Testis (tissue), 2 donors: ENCODE measurements around the gene CEMIP.

Source experiments
- POLR2A ChIP-seq: fragments of 450-650 bp; IDR thresholded peaks from one replicate; pipeline ENCODE4 v1.6.1; 2017; ENCODE audit warnings: antibody characterized with exemption, mild to moderate bottlenecking, moderate library complexity
- TF ChIP-seq, protein P1 (sequence below), 3 experiments: fragments of 450-650 bp in 2 of 3; fragments of 200-600 bp in 1 of 3; sonication (generic) in 1 of 3; IDR thresholded peaks; one replicate each; pipeline ENCODE4 v1.5.1; 2016 to 2019; ENCODE audit warnings: antibody characterized with exemption in 3 of 3, mild to moderate bottlenecking in 2 of 3, moderate library complexity in 1 of 3

DNA sequence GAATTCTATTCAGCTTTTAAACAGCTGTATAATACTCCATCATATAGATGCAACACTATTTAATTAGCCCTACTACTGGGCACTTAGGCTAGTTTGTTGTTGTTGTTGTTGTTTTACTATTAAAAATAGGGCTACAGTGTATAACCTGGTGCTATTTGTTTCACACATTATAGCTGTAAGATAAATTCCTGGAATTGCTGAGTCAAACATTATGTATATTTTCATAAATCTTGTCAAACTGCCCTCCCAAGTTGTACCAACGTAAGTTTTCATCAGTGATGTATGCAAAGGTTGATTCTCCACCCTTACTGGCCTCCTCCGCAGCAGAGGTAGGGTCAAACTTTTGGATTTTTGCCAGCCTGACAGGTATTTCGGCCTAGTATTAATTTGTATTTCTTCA lies 3.8 kb upstream of the CEMIP start:
- TF ChIP-seq, protein P1, sequence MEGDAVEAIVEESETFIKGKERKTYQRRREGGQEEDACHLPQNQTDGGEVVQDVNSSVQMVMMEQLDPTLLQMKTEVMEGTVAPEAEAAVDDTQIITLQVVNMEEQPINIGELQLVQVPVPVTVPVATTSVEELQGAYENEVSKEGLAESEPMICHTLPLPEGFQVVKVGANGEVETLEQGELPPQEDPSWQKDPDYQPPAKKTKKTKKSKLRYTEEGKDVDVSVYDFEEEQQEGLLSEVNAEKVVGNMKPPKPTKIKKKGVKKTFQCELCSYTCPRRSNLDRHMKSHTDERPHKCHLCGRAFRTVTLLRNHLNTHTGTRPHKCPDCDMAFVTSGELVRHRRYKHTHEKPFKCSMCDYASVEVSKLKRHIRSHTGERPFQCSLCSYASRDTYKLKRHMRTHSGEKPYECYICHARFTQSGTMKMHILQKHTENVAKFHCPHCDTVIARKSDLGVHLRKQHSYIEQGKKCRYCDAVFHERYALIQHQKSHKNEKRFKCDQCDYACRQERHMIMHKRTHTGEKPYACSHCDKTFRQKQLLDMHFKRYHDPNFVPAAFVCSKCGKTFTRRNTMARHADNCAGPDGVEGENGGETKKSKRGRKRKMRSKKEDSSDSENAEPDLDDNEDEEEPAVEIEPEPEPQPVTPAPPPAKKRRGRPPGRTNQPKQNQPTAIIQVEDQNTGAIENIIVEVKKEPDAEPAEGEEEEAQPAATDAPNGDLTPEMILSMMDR (IDR thresholded peaks at IDR 0.05), result no peak
- no peak for TF ChIP-seq POLR2A
